ENCODE results near the gene CTNNA3. TPM values are rescaled to one million over a fixed set of nuclear protein-coding genes. Genes with fewer than 3 reads are reported as not detected.

Gene CTNNA3
- total and polyA plus RNA-seq, 3 donors from 2014 or later, result 17.8 to 19.4 (median 18.3) TPM

- Histone ChIP-seq H3K4me1 (no peaks in the 10 kb centered on the region), H3K36me3 (ENCODE audit: low read depth, missing control alignments) (no peaks in the 10 kb centered on the region), H3K27me3 (no peaks in the 10 kb centered on the region), H3K9me3 (no peaks in the 10 kb centered on the region), H3K4me3 (no peak overlapping the region), H3K27ac (no peak overlapping the region)
- DNase-seq, result no peak
- no peak for TF ChIP-seq CTCF (IDR thresholded peaks at IDR 0.05)
- TF ChIP-seq POLR2A (IDR thresholded peaks at IDR 0.05), result no peak
- intact Hi-C loops (cut with DNase I; ENCODE audit: low total_unique reads), result no loop called here
Observed at GRCh38 chr10:66239062-66239461, 1456.9 kb downstream of the CTNNA3 start.

DNA sequence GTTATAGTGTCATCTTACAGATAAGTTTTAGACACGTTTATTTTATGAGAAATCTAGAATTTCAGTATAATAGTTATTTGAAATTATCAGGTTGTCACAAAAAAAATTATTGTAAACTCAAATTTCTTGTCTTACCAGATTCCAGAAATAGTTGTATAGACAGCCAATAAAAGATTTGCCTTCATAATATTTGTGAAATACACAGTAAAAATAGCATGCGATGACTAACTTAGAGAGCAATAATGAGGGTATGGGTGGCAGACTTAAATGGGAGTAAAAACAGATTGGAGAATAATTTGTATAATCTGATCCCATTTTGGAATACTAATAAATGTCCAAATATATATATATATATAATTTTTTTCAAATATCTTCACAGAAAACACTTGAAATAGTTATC is 1457.7 kb downstream of the CTNNA3 start:
- intact Hi-C loops (cut with DNase I; ENCODE audit: low total_unique reads), result no loop called here
- Histone ChIP-seq H3K4me3 (no peak overlapping the region), H3K27me3 (no peaks in the 10 kb centered on the region), H3K4me1 (no peaks in the 10 kb centered on the region), H3K9me3 (no peaks in the 10 kb centered on the region), H3K36me3 (ENCODE audit: low read depth, missing control alignments) (no peaks in the 10 kb centered on the region), H3K27ac (no peak overlapping the region)
- WGBS, 2 donors, result 79 to 91% methylated on average over 2 of the region's 2 CpGs
- TF ChIP-seq POLR2A (IDR thresholded peaks at IDR 0.05) (no peak), CTCF (IDR thresholded peaks at IDR 0.05) (no peak)
- no peak for DNase-seq

GRCh38 chr10:66234872-66235271 is 1461.1 kb downstream of the CTNNA3 start:
- no peak overlapping the region for H3K27ac ChIP-seq

GRCh38 chr10:66228887-66229286 is 1467.1 kb downstream of the CTNNA3 start:
- TF ChIP-seq POLR2A (IDR thresholded peaks at IDR 0.05), result no peak
- H3K4me3 ChIP-seq, result no peak overlapping the region
- no peaks in the 10 kb centered on the region for H3K36me3 ChIP-seq (ENCODE audit: low read depth, missing control alignments)
- no peaks in the 10 kb centered on the region for H3K4me1 ChIP-seq
- H3K27ac ChIP-seq, result no peak overlapping the region
- DNase-seq, result no peak
- intact Hi-C loops (cut with DNase I; ENCODE audit: low total_unique reads), result no loop called here
- no peaks in the 10 kb centered on the region for H3K9me3 ChIP-seq
- H3K27me3 ChIP-seq, result no peaks in the 10 kb centered on the region

More at GRCh38 chr10:66234872-66235271, 1461.1 kb downstream of the CTNNA3 start:
- no peak overlapping the region for H3K4me3 ChIP-seq
- TF ChIP-seq CTCF (IDR thresholded peaks at IDR 0.05) (no peak), POLR2A (IDR thresholded peaks at IDR 0.05) (no peak)
- no peak for DNase-seq
- intact Hi-C loops (cut with DNase I; ENCODE audit: low total_unique reads), result no loop called here
- H3K36me3 ChIP-seq (ENCODE audit: low read depth, missing control alignments), result no peaks in the 10 kb centered on the region
- 89 to 93% methylated on average over 4 of the region's 4 CpGs for WGBS, 2 donors
- no peaks in the 10 kb centered on the region for H3K27me3 ChIP-seq
- no peaks in the 10 kb centered on the region for H3K9me3 ChIP-seq
- H3K4me1 ChIP-seq, result no peaks in the 10 kb centered on the region

DNA sequence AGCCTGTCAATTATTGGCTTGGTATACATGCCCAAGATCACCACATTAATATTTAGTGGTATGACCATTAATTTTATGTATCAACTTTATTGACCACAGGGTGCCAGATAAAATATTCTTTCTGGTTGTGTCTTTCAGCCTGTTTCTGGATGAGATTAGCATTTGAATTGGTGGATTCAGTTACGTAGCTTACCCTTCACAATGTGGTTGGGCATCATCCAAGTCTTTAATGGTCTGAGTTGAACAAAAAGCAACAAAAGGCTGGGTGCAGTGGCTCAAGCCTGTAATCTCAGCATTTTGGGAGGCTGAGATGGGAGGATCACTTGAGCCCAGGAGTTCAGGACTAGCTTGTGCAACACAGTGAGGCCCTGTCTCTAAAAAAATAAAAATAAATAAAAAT is 1472.3 kb downstream of the CTNNA3 start:
- Histone ChIP-seq H3K27me3 (no peaks in the 10 kb centered on the region), H3K36me3 (ENCODE audit: low read depth, missing control alignments) (no peaks in the 10 kb centered on the region), H3K27ac (no peak overlapping the region), H3K9me3 (no peaks in the 10 kb centered on the region), H3K4me3 (no peak overlapping the region), H3K4me1 (no peaks in the 10 kb centered on the region)
- no peak for DNase-seq
- intact Hi-C loops (cut with DNase I; ENCODE audit: low total_unique reads), result no loop called here
- WGBS, 2 donors, result 65 to 88% methylated on average over 1 of the region's 1 CpG
- no peak for TF ChIP-seq POLR2A (IDR thresholded peaks at IDR 0.05)
- no peak for TF ChIP-seq CTCF (IDR thresholded peaks at IDR 0.05)

Data from testis (tissue), 3 donors.